Hepatic stellate cell (primary cell): Measurements from ENCODE around the gene PTGES3L.
"Not testable (repeated sequence)": the region's sequence is repeated elsewhere in the genome, so short reads cannot be mapped to it uniquely, and the experiment has no call there.

Experiments
- DNase-seq: peaks from one replicate; pipeline ENCODE4 v3.0.0; 2011; ENCODE audit warnings: low spot score

The PTGES3L gene

DNA sequence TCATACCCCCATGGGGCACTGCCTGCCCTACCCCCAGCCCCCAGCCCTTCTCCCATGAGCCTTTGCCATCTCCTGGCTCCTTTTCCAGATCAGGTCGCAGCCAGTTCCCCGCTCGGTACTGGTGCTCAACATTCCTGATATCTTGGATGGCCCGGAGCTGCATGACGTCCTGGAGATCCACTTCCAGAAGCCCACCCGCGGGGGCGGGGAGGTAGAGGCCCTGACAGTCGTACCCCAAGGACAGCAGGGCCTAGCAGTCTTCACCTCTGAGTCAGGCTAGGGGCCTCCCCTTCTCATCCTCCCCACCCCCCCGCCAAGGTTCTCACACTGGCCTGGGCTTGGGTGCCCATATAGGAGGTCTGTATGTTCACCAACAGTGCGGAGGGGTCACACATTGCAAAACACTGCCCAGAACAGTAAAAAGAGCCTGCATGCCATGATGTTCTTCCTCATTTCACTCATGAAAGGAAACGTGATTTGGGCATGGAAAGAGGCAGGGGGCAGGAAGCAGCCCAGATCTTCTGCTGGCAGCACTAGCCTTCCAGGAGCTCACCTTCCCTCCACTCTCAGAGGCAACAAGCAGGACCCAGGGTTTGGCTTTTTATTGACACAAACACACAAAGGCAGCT, 34.3 kb upstream of the PTGES3L start:
- no peak for DNase-seq

DNA sequence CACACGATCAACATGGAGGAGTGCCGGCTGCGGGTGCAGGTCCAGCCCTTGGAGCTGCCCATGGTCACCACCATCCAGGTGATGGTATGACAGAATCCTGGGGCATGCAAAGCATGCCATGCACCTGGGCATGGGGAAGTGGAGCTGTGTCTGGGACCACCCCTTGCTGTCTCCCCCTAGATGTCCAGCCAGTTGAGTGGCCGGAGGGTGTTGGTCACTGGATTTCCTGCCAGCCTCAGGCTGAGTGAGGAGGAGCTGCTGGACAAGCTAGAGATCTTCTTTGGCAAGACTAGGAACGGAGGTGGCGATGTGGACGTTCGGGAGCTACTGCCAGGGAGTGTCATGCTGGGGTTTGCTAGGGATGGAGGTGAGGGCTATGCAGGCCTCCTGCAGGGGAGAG, 33.4 kb upstream of the PTGES3L start:
- no peak for DNase-seq

DNA sequence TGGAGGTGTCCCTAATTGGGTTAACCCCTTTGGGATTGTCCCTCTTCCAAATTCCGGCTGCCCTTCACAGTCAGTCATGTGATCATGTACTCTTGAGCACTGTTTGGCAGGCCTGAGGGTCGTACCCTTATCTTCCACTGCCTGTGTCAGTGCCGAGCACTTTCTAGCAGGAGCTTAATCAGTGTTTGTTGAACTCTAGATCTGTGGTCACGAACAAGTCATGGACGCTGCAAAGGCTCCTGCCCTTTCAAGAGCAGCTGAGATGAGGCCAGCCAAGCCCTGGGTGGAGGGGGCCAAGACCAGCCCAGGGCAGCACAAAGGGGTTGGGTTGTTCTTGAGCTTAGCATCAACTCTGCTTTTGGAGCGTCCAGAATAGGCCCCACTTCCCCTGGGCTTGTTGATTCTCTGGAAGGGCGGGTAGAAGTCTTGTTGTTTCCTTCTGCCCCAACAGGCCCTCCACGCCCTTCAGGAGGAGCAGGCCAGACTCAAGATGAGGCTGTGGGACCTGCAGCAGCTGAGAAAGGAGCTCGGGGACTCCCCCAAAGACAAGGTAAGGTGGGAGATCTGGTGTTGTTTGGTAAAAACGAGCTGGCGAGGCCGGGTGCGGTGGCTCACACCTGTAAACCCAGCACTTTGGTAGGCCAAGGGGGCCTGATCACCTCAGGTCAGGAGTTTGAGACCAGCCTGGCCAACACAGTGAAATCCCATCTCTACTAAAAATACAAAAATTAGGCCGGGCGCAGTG, 32.0 kb upstream of the PTGES3L start:
- DNase-seq, result no peak

DNA sequence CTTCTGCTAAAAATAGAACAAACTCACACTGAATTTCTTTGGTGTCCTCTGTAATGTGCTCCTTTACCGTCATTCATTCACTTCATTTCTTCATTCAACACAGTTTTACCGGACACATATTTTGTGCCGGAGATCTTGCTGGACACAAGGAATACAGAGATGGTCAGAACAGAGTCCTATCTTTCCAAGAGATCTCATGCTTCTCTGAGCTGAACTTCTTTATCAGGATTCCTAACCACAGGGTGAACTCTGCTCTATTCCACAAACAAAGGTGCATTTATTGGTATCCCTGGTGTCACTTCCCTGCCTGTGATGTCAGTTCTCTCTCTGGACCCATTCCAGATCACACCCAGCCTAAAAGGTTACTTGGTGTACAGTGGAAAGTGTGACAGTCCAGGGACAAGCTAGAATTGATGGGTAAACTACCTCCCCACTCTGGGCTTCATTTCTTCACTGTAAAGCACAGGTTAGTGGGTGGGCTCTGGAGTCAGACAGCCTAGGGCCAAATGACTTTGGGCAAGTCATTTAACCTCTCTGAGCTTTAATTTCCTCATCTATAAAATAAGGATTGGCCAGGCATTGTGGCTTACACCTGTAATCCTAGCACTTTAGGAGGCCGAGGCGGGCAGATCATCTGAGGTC, 30.9 kb upstream of the PTGES3L start:
- no peak for DNase-seq

DNA sequence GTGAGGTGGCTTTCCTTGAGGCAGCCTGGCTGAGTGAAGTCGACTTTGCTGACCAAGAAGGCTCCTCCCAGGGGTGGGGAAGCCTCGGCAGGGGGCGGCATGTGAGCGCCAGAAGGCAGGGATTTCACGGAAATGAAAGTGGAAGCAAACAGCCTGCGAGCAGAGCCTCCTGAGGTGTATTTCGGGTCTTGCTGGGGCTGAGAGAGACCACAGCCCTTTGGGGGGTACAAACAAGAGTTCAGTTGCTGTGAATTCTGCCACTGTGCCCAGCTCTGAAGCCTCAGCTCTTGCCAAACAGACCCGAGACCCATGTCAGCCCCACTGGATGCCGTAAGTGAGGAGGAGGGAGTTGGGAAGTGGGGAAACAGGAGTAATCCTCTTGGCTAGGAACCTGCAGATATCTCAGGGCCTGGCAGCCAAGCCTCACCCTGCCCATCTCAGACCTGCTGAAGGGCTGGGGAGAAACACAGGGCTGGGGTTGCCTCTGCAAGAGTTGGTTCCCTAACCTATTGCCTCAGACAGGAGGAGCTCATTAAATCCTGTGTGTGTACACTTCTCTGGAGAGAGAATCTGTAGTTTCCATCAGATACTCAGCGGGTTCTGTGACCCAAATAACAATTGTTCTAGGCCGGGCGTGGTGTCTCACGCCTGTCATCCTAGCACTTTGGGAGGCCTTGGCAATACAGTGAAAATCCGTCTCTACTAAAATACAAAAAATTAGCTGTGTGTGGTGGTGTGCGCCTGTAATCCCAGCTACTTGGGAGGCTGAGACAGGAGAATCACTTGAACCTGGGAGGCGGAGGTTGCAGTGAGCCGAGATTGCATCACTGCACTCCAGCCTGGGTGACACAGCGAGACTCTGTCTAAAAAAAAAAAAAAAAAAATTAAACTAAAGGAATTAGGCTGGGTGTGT, 27.0 kb upstream of the PTGES3L start, which contains the start of gene IFI35:
Gene IFI35, plus strand, starts transcription at position 146 of the 913 bp plus-strand sequence. Its CDS starts 164 bp downstream, at position 310.
- peak; percentile 88 for DNase-seq

DNA sequence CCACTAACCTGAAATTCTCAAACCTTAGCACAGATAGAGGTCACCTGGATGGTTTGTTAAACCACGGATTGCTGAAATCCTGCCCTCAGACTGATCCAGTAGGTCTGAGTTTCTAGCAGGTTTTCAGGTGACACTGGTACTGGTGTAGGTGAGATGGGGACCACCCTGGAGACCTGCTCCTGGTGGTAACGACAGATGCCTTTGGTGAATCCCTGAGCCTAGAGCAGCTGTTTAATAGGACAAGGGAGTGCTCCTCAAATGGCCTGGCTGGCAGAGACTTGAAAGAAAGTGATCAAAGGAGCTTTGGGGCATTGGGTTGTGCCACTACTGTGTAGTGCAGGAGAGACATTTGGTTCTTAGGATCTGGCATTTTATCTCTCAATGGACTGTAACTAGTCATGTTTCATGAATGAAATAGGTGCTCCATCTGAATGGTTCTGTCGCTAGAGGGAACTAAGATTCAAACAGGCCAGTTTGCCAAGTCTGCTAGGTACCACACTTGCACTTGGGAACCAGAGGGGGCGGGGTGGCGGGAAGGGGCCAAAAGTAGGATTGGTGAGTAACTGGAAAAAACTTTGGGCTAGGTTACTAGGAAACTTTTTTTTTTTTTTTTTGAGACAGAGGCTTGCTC, 23.8 kb upstream of the PTGES3L start:
- no peak for DNase-seq

DNA sequence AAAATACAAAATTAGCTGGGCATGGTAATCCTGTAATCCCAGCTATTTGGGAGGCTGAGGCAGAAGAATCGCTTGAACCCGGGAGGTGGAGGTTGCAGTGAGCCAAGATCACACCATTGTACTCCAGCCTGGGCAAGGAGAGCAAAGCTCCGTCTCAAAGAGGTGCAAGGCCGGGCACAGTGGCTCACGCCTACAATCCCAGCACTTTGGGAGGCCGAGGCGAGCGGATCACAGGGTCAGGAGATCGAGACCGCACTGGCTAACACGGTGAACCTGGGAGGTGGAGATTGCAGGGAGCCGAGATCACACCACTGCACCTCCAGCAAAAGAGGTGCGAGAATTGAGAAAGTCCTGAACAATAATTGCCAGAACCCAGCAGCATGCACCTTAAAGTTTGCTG, 21.0 kb upstream of the PTGES3L start:
- DNase-seq, result not testable (repeated sequence)

DNA sequence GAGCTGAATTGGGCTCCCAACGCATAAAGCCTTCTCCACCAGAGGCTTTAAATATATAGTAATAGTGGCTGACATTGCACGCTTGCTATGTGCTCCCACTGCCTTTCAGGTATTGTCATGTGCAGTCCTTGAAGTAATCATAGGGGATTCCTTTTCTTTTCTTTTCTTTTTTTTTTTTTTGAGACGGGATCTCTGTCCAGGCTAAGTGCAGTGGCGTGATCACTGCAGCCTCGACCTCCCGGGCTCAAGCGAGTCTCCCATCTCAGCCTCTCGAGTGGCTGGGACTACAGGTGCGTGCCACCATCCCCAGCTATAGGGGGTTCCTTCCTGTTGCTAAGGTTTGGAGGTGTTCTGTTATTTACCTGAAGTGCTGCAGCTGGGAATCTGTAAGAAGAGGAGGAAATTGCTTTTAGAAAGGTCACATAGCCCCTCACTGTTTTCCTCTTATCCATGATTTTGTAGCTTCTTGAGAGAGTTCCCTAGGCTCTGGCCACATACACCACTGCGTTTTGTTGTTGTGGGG, 19.2 kb upstream of the PTGES3L start:
- DNase-seq, result no peak

DNA sequence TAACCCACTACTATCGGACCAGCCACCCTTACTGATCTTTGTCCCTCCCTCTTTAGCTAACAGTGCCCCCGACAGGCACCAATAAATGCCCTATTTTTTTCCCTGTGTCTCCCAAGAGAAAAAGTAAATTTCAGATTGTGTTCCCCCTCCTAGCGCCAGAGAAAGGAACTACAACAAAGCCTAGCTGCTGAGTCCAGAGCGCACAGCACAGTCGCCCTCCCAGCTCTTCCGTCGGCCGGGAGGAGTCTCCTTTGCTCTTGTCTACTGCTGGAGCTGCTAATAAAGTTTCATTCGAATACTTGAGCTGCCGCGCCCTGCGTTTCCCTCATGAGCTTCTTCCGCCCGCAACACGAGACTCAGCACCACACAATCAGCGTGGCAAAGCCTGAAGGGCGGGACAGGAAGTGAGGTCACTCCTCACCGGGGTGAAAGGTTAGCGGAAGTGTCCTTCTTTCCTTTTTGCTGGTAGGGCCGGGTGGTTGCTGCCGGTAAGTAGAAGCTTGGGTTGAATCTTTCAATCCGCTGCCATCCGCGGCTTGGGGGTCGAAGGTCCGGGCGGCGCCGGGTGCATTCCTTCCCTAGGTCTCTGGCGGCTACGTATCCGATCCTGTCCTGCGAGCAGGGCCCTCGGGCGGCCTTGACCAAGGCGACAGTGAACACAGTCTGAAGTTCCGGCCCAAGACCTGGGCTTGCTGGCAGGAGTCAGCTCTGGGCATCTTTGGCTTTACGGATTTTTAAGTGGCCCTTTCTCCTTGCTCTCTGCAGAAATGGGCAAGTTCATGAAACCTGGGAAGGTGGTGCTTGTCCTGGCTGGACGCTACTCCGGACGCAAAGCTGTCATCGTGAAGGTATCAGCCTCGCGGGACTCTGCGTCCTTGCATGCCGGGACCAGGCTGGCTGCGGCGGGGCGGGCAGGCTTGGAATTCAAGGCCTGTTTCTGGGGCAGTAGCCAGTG, 18.4 kb upstream of the PTGES3L start, which contains the start of gene RPL27:
Gene RPL27, plus strand, starts transcription at position 436 of the 955 bp plus-strand sequence. Its CDS starts 332 bp downstream, at position 768.
- peak; percentile 94 for DNase-seq

DNA sequence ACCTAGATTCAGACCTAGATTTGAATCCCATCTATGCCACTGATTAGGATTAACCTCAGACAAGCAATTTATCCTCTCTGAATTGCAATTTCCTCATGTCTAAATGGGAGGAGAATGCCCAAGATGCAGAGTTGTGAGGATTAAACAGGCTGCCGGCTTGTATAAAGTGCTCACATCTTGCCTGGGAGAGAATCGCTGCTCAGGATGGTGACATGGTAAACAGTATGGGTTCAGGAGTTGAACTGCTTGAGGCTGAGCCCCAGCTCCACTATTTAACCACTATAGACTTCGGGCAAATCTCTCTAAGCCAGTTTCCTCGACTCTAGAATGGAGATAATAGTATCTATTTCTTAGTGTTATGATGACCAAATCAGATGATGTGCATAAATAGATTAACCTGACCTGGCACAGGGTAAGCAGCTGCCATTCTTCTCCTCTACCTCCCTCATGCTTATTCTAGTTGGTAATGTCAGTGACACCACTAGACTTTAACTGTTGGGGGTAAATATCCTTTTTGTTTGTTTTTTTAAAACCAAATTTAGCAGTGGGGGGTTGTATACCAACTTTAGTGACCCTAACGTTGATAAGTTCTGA, 17.6 kb upstream of the PTGES3L start:
- DNase-seq, result no peak

DNA sequence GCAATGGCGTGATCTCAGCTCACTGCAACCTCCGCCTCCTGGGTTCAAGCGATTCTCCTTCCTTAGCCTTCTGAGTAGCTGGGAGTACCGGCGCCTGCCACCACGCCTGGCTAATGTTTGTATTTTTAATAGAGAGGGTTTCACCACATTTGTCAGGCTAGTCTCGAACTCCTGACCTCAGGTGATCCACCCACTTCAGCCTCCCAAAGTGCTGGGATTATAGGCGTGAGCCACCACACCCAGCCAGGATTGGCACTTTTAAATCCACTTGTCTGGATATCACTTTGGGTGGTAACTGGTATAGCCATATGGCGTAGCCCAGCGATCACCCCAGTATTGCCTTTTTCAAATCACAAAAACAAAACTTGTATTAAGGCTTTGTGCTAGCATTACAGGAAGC, 14.0 kb upstream of the PTGES3L start:
- DNase-seq, result not testable (repeated sequence)

DNA sequence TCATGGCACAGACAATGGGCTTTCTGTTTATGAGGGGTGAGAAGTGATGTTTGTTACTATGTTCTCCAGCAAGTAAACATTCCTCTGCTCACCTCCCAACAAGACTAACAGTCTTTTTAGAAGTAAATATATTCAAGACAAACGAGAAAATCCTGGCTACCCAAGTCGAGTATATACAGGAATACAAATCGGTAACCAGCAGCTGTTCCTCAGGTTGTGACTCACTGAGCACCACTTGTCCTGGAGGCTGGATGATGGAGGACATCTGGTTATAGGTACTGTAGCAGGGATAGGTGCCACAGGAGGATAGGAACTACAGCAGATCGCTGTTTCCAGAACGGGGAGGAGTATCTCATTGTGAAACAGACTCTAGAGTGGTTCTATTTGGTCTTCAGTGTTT, 13.0 kb upstream of the PTGES3L start:
- DNase-seq, result no peak

DNA sequence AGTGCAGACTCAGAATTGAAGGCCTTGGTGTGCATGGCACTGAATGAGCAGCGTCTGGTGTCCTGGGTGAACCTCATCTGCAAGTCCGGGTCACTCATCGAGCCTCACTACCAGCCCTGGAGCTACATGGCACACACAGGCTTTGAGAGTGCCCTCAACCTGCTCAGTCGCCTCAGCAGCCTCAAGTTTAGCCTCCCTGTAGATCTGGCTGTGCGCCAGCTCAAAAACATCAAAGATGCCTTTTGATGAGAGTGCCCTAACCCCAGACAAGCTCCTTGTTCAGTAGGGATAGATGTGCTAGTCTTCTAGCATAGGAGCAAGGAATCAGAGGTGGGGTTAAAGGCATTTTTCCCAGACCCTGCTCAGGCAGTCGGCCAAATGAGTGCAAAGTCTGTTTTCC, 11.6 kb upstream of the PTGES3L start:
- no peak for DNase-seq

DNA sequence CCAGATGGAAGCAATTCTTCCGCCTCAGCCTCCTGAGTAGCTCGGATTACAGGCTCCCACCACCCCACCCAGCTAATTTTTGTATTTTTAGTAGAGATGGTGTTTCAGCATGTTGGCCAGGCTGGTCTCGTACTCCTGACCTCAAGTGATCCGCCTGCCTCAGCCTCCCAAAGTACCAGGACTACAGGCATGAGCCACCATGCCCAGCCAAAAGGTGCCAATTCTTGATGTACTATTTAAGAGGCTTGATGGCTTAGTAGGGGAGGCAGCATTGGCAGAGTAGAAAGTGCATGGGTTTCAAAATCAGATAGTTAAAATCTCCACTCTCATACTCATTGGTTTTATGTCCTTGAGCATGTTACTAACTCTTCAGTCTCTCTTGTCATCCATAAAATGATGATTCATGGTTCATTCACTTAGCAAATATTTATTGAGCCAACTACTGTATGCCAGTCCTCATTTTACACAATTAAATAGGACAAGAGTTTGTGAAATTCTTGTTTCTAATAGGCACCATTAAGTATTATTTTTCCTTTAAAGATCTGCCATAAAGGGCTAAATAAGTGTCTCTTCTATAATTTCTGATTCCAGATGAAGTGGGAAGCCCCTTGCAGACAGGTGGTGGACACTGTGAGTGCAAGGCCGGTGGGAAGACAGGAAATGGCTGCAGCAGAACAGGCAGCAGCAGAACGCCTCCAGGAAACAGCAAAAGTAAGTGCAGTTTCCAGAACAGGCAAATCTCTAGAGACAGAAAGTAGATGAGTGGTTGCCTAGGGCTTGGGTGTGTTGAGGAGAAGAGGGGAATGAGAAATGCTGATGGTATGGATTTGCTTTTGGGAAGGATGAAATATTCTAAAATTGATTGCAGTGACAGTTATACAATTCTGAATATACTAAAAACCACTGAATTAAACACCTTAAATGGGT, 10.1 kb upstream of the PTGES3L start:
- DNase-seq, result peak; percentile 53

DNA sequence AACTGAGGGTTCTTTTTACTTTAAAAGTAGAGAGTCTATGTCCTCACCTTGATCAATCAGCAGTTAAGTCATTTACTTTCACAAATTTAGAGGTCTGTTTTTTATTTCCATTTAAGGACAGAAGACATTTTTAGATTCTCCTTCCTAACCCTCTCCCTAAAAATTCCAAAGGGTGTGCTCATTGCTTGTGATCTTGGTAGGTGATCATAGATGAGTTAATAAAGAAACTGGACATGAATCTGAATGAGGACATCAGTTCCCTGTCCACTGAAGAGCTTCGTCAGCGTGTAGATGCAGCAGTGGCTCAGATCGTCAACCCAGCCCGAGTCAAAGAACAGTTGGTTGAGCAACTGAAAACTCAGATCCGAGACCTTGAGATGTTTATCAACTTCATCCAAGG, 9.3 kb upstream of the PTGES3L start:
- DNase-seq, result no peak

DNA sequence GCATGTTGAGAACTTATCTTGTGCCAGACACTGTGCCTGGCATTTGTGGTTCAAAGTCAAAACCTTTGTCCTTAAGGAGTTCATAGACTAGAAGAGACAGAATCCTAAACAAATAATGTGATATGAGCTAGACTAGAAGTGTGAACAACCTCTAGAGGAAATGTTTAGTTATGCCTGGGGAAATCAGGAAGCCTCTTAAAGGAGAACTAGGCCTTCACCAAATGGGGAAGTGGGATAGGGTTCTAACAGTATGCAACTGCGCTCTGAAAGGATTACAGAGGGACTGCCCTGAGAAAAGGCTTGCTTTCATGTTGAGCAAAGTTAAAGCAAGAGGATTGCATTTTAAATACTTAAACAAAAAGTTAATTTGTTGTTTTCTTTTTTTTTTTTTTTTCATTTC, 5.3 kb upstream of the PTGES3L start:
- DNase-seq, result no peak

DNA sequence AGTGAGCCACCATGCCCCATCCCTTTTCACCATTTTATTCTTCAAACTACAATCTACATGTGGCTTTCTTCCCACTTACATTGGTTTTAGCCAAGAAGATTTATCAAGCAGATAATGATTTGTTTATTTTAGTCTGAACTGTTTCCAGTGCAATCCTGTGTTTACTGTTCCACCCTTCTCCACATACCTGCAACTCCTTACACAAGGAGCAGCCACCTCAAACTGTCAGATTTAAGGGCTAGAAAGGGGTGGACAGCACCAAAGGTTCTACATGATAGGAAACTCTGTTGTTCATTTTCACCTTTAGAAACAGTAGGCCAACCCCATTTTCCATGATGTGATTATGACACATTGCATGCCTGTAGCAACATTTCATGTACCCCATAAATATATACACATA, 2.4 kb upstream of the PTGES3L start:
- no peak for DNase-seq

DNA sequence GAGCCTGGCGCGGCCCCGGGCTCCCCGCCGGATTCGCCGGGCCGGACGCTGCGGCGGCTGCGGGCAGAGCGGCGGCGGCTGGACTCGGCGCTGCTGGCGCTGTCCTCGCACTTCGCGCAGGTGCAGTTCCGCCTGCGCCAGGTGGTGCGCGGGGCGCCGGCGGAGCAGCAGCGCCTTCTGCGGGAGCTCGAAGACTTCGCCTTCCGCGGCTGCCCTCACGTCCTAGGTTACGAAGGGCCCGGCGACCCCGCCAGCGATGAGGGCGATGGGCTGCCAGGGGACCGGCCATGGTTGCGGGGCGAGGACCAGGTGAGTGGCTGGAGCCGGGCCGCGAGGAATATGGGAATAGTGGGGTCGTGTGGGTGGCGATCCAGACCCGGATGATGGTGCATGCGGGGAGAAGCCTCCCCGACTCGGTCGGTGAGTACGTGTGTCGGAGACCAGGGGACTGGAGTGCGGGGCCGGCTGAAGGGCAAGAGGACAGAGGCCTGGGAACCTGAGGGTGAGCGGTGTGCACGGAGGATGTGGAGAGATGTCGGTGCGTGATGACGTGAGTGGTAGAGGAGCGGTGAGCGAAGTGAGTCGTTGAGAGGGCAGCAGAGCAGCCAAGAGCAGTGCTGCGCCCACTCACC, 1.0 kb upstream of the PTGES3L start:
- peak; percentile 60 for DNase-seq
